GM18517 (cell line): Measurements from ENCODE around the gene ABCA3.
A peak's percentile ranks its signal among the peaks of the same experiment; 100 is the strongest.
"Not testable (repeated sequence)": the region's sequence is repeated elsewhere in the genome, so short reads cannot be mapped to it uniquely, and the experiment has no call there.

Source experiments
- ATAC-seq: cut with Tn5 transposase; IDR thresholded peaks from one replicate; pipeline ENCODE4 v1.9.1; 2021; ENCODE audit warnings: mild to moderate bottlenecking, moderate library complexity; ENCODE audit not compliant: unreplicated experiment

Gene ABCA3

GRCh38 chr16:2282866-2283555 is 57.5 kb downstream of the ABCA3 start:
- ATAC-seq, result no peak

GRCh38 chr16:2282262-2282661 is 58.3 kb downstream of the ABCA3 start:
- no peak for ATAC-seq

GRCh38 chr16:2280981-2281542 is 59.5 kb downstream of the ABCA3 start:
- ATAC-seq, result no peak

- no peak for ATAC-seq
Measured at GRCh38 chr16:2280461-2280860, 60.1 kb downstream of the ABCA3 start.

- no peak for ATAC-seq
Measured at GRCh38 chr16:2278956-2279800, 61.4 kb downstream of the ABCA3 start.

- no peak for ATAC-seq
Measured at GRCh38 chr16:2278272-2278608, 62.3 kb downstream of the ABCA3 start.

- no peak for ATAC-seq
Measured at GRCh38 chr16:2277466-2278271, 62.9 kb downstream of the ABCA3 start.

- ATAC-seq, result no peak
Measured at GRCh38 chr16:2276368-2277195, 63.9 kb downstream of the ABCA3 start.

- ATAC-seq, result no peak
Measured at GRCh38 chr16:2275476-2276367, 64.8 kb downstream of the ABCA3 start.

GRCh38 chr16:2273931-2274330 is 66.6 kb downstream of the ABCA3 start:
- no peak for ATAC-seq

GRCh38 chr16:2273484-2273883 is 67.0 kb downstream of the ABCA3 start:
- ATAC-seq, result no peak

- no peak for ATAC-seq
Measured at GRCh38 chr16:2271848-2272461, 68.6 kb downstream of the ABCA3 start.

GRCh38 chr16:2270588-2271470 is 69.7 kb downstream of the ABCA3 start:
- no peak for ATAC-seq

- ATAC-seq, result no peak
Measured at GRCh38 chr16:2270070-2270462, 70.5 kb downstream of the ABCA3 start.

GRCh38 chr16:2267913-2268666 is 72.4 kb downstream of the ABCA3 start, which contains the start of gene RNPS1:
TSS of gene RNPS1 (minus strand) at chr16:2268126. CDS start at chr16:2264643, 3,483 bp downstream.
- peak; percentile 67 for ATAC-seq

- peak; percentile 48 for ATAC-seq
Measured at GRCh38 chr16:2267505-2267912, 73.0 kb downstream of the ABCA3 start.

- not testable (repeated sequence) for ATAC-seq
Measured at GRCh38 chr16:2266887-2267286, 73.6 kb downstream of the ABCA3 start.
